HEK293 (cell line): ENCODE results near the gene RPL27.
A peak's percentile ranks its signal among the peaks of the same experiment; 100 is the strongest.

Experiments
- HOXA7 ChIP-seq: sonication (generic); formaldehyde crosslinking; IDR thresholded peaks from 2 replicates; pipeline ENCODE4 v1.8.1; 2022; ENCODE audit warnings: missing genetic modification reagents, borderline replicate concordance
- HOXC10 ChIP-seq: sonication (generic); formaldehyde crosslinking; IDR thresholded peaks from 2 replicates; pipeline ENCODE4 v1.8.1; 2023; ENCODE audit warnings: mild to moderate bottlenecking, missing genetic modification reagents
- IKZF3 ChIP-seq: fragments of 450-650 bp; IDR thresholded peaks from 2 replicates; pipeline ENCODE4 v1.5.0; 2018; ENCODE audit warnings: missing biosample characterization, mild to moderate bottlenecking, missing genetic modification characterization, moderate library complexity
- KLF9 ChIP-seq: fragments of 450-650 bp; formaldehyde crosslinking; IDR thresholded peaks from 2 replicates; pipeline ENCODE4 v1.5.1; 2016; ENCODE audit warnings: missing biosample characterization, missing genetic modification characterization, low read depth
- OSR2 ChIP-seq: fragments of 450-650 bp; formaldehyde crosslinking; IDR thresholded peaks from 2 replicates; pipeline ENCODE4 v1.5.1; 2016; ENCODE audit warnings: missing biosample characterization, missing genetic modification characterization
- SP3 ChIP-seq: fragments of 450-650 bp; formaldehyde crosslinking; IDR thresholded peaks from 2 replicates; pipeline ENCODE4 v1.5.1; 2016; ENCODE audit warnings: missing biosample characterization, missing genetic modification characterization
- ZBTB1 ChIP-seq: fragments of 450-650 bp; formaldehyde crosslinking; IDR thresholded peaks from 2 replicates; pipeline ENCODE4 v1.5.1; 2016; ENCODE audit warnings: missing biosample characterization, missing genetic modification characterization
- ZEB2 ChIP-seq: fragments of 450-650 bp; formaldehyde crosslinking; IDR thresholded peaks from 2 replicates; pipeline ENCODE4 v1.5.1; 2016; ENCODE audit warnings: missing biosample characterization, missing genetic modification characterization
- ZFHX2 ChIP-seq: fragments of 450-650 bp; formaldehyde crosslinking; conservative IDR thresholded peaks from 2 replicates; pipeline ENCODE4 v1.5.1; 2016; ENCODE audit warnings: missing biosample characterization, missing genetic modification characterization
- ZFP41 ChIP-seq: fragments of 450-650 bp; formaldehyde crosslinking; IDR thresholded peaks from 2 replicates; pipeline ENCODE4 v1.5.1; 2016; ENCODE audit warnings: missing biosample characterization, missing genetic modification characterization, borderline replicate concordance
- ZFP69B ChIP-seq: fragments of 450-650 bp; formaldehyde crosslinking; IDR thresholded peaks from 2 replicates; pipeline ENCODE4 v1.5.1; 2016; ENCODE audit warnings: missing biosample characterization, missing genetic modification characterization
- ZNF132 ChIP-seq: fragments of 450-650 bp; formaldehyde crosslinking; IDR thresholded peaks from 2 replicates; pipeline ENCODE4 v1.5.1; 2017; ENCODE audit warnings: missing biosample characterization, missing genetic modification characterization, borderline replicate concordance
- ZNF138 ChIP-seq: fragments of 450-650 bp; formaldehyde crosslinking; IDR thresholded peaks from 2 replicates; pipeline ENCODE4 v1.5.1; 2016; ENCODE audit warnings: missing biosample characterization, missing genetic modification characterization, borderline replicate concordance
- ZNF174 ChIP-seq: fragments of 450-650 bp; formaldehyde crosslinking; IDR thresholded peaks from 2 replicates; pipeline ENCODE4 v1.5.0; 2017; ENCODE audit warnings: missing biosample characterization, mild to moderate bottlenecking, missing genetic modification characterization
- ZNF211 ChIP-seq: fragments of 450-650 bp; formaldehyde crosslinking; IDR thresholded peaks from 2 replicates; pipeline ENCODE4 v1.5.1; 2016; ENCODE audit warnings: low read depth, missing biosample characterization, missing genetic modification characterization
- ZNF311 ChIP-seq: fragments of 450-650 bp; formaldehyde crosslinking; IDR thresholded peaks from 2 replicates; pipeline ENCODE4 v1.5.1; 2017; ENCODE audit warnings: missing biosample characterization, missing genetic modification characterization, borderline replicate concordance
- ZNF350 ChIP-seq: fragments of 450-650 bp; formaldehyde crosslinking; IDR thresholded peaks from 2 replicates; pipeline ENCODE4 v1.5.0; 2017; ENCODE audit warnings: missing biosample characterization, mild to moderate bottlenecking, missing genetic modification characterization
- ZNF366 ChIP-seq: fragments of 450-650 bp; formaldehyde crosslinking; conservative IDR thresholded peaks from 2 replicates; pipeline ENCODE4 v1.5.1; 2016; ENCODE audit warnings: missing biosample characterization, missing genetic modification characterization
- ZNF48 ChIP-seq: fragments of 450-650 bp; formaldehyde crosslinking; IDR thresholded peaks from 2 replicates; pipeline ENCODE4 v1.5.1; 2016; ENCODE audit warnings: missing biosample characterization, missing genetic modification characterization
- ZNF558 ChIP-seq: fragments of 450-650 bp; formaldehyde crosslinking; IDR thresholded peaks from 2 replicates; pipeline ENCODE4 v1.5.1; 2016; ENCODE audit warnings: missing biosample characterization, missing genetic modification characterization
- ZNF596 ChIP-seq: fragments of 450-650 bp; IDR thresholded peaks from 2 replicates; pipeline ENCODE4 v1.5.0; 2018; ENCODE audit warnings: missing biosample characterization, mild to moderate bottlenecking, missing genetic modification characterization, moderate library complexity
- ZNF600 ChIP-seq: fragments of 450-650 bp; formaldehyde crosslinking; IDR thresholded peaks from 2 replicates; pipeline ENCODE4 v1.5.1; 2016; ENCODE audit warnings: missing biosample characterization, missing genetic modification characterization
- ZNF610 ChIP-seq: fragments of 450-650 bp; formaldehyde crosslinking; IDR thresholded peaks from 2 replicates; pipeline ENCODE4 v1.5.1; 2016; ENCODE audit warnings: missing biosample characterization, missing genetic modification characterization, borderline replicate concordance
- ZNF747 ChIP-seq: fragments of 450-650 bp; formaldehyde crosslinking; IDR thresholded peaks from 2 replicates; pipeline ENCODE4 v1.5.1; 2016; ENCODE audit warnings: missing biosample characterization, missing genetic modification characterization
- ZNF776 ChIP-seq: fragments of 450-650 bp; formaldehyde crosslinking; IDR thresholded peaks from 2 replicates; pipeline ENCODE4 v1.5.0; 2017; ENCODE audit warnings: missing biosample characterization, missing genetic modification characterization, borderline replicate concordance
- ZNF837 ChIP-seq: fragments of 450-650 bp; formaldehyde crosslinking; IDR thresholded peaks from 2 replicates; pipeline ENCODE4 v1.5.1; 2016; ENCODE audit warnings: missing biosample characterization, missing genetic modification characterization
- ZNF843 ChIP-seq: fragments of 450-650 bp; formaldehyde crosslinking; IDR thresholded peaks from 2 replicates; pipeline ENCODE4 v1.5.1; 2016; ENCODE audit warnings: missing biosample characterization, missing genetic modification characterization
- ZSCAN30 ChIP-seq: fragments of 450-650 bp; IDR thresholded peaks from 2 replicates; pipeline ENCODE4 v1.5.1; 2018; ENCODE audit warnings: missing biosample characterization, mild to moderate bottlenecking, missing genetic modification characterization, moderate library complexity
- TF ChIP-seq, protein P1 (sequence below): fragments of 450-650 bp; formaldehyde crosslinking; IDR thresholded peaks from 2 replicates; pipeline ENCODE4 v1.5.1; 2016; ENCODE audit warnings: missing biosample characterization, missing genetic modification characterization
- TF ChIP-seq, protein P2 (sequence below): fragments of 450-650 bp; formaldehyde crosslinking; IDR thresholded peaks from 2 replicates; pipeline ENCODE4; 2016; ENCODE audit warnings: missing biosample characterization, missing genetic modification characterization
- TF ChIP-seq, protein P3 (sequence below): fragments of 450-650 bp; formaldehyde crosslinking; IDR thresholded peaks from 2 replicates; pipeline ENCODE4 v1.5.1; 2017; ENCODE audit warnings: missing biosample characterization, missing genetic modification characterization
- TF ChIP-seq, protein P4 (sequence below): fragments of 450-650 bp; formaldehyde crosslinking; IDR thresholded peaks from 2 replicates; pipeline ENCODE4 v1.5.1; 2016; ENCODE audit warnings: missing biosample characterization, missing genetic modification characterization
- TF ChIP-seq, protein P5 (sequence below): fragments of 450-650 bp; formaldehyde crosslinking; IDR thresholded peaks from 2 replicates; pipeline ENCODE4 v1.5.1; 2017; ENCODE audit warnings: missing biosample characterization, missing genetic modification characterization

Gene RPL27

DNA sequence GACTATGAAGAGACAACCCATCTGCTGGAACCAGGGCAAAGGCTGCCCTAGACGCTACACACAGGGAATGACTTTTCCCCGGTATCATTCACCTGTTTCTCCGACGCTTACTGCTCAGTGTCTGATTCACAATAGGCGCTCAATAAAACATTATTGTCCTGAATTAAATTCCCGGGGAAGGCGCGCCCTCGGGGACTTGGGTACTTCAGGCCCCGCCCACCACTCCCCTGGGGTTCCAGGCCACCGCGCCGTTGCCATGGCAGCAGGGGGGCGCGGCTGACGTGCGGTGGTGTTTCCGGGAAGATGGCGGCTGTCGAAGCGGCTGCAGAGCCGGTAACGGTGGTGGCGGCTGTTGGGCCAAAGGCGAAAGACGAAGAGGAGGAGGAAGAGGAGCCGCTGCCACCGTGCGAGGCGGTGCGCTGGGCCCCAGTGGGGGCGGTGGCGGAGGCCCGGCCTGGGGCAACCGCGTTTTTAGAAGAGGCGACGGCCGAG, 17.9 kb upstream of the RPL27 start, which contains the start of gene RUNDC1 (continued):
- TF ChIP-seq, protein P1, sequence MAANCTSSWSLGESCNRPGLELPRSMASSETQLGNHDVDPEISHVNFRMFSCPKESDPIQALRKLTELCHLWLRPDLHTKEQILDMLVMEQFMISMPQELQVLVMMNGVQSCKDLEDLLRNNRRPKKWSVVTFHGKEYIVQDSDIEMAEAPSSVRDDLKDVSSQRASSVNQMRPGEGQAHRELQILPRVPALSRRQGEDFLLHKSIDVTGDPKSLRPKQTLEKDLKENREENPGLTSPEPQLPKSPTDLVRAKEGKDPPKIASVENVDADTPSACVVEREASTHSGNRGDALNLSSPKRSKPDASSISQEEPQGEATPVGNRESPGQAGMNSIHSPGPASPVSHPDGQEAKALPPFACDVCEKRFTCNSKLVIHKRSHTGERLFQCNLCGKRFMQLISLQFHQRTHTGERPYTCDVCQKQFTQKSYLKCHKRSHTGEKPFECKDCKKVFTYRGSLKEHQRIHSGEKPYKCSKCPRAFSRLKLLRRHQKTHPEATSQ (tag by site-specific recombination): no peak
- TF ChIP-seq ZNF837 (tag by site-specific recombination) (no peak), ZNF350 (tag by site-specific recombination) (no peak), ZNF311 (no peak), ZNF138 (tag by site-specific recombination) (no peak), ZNF843 (0 out of 2 replicates have a peak, but pooled peaks have one; percentile 14), ZNF600 (tag by site-specific recombination) (no peak), ZBTB1 (tag by site-specific recombination) (no peak), ZNF610 (tag by site-specific recombination) (no peak), ZFP41 (no peak), ZNF747 (tag by site-specific recombination) (no peak), ZFHX2 (tag by site-specific recombination) (0 out of 2 replicates have a peak, but pooled peaks have one; percentile 24), HOXC10 (CRISPR knock-in tag) (no peak), ZNF211 (no peak), ZNF596 (tag by site-specific recombination) (no peak), HOXA7 (no peak), ZNF366 (no peak), ZNF558 (tag by site-specific recombination) (no peak), ZNF174 (tag by site-specific recombination) (no peak), ZEB2 (tag by site-specific recombination) (peak; percentile 22; the same call in 1 of the 2 replicates), ZSCAN30 (no peak), OSR2 (tag by site-specific recombination) (no peak), IKZF3 (tag by site-specific recombination) (no peak), ZNF776 (tag by site-specific recombination) (no peak), ZNF132 (tag by site-specific recombination) (no peak), ZNF48 (tag by site-specific recombination) (no peak), ZFP69B (no peak), SP3 (peak; percentile 70), KLF9 (tag by site-specific recombination) (peak; percentile 97)
- TF ChIP-seq, protein P2, sequence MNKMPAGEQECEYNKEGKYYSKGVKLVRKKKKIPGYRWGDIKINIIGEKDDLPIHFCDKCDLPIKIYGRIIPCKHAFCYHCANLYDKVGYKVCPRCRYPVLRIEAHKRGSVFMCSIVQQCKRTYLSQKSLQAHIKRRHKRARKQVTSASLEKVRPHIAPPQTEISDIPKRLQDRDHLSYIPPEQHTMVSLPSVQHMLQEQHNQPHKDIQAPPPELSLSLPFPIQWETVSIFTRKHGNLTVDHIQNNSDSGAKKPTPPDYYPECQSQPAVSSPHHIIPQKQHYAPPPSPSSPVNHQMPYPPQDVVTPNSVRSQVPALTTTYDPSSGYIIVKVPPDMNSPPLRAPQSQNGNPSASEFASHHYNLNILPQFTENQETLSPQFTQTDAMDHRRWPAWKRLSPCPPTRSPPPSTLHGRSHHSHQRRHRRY (tag by site-specific recombination): no peak
- TF ChIP-seq, protein P3, sequence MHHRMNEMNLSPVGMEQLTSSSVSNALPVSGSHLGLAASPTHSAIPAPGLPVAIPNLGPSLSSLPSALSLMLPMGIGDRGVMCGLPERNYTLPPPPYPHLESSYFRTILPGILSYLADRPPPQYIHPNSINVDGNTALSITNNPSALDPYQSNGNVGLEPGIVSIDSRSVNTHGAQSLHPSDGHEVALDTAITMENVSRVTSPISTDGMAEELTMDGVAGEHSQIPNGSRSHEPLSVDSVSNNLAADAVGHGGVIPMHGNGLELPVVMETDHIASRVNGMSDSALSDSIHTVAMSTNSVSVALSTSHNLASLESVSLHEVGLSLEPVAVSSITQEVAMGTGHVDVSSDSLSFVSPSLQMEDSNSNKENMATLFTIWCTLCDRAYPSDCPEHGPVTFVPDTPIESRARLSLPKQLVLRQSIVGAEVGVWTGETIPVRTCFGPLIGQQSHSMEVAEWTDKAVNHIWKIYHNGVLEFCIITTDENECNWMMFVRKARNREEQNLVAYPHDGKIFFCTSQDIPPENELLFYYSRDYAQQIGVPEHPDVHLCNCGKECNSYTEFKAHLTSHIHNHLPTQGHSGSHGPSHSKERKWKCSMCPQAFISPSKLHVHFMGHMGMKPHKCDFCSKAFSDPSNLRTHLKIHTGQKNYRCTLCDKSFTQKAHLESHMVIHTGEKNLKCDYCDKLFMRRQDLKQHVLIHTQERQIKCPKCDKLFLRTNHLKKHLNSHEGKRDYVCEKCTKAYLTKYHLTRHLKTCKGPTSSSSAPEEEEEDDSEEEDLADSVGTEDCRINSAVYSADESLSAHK: no peak; the same call in 1 of the 2 replicates
- TF ChIP-seq, protein P4, sequence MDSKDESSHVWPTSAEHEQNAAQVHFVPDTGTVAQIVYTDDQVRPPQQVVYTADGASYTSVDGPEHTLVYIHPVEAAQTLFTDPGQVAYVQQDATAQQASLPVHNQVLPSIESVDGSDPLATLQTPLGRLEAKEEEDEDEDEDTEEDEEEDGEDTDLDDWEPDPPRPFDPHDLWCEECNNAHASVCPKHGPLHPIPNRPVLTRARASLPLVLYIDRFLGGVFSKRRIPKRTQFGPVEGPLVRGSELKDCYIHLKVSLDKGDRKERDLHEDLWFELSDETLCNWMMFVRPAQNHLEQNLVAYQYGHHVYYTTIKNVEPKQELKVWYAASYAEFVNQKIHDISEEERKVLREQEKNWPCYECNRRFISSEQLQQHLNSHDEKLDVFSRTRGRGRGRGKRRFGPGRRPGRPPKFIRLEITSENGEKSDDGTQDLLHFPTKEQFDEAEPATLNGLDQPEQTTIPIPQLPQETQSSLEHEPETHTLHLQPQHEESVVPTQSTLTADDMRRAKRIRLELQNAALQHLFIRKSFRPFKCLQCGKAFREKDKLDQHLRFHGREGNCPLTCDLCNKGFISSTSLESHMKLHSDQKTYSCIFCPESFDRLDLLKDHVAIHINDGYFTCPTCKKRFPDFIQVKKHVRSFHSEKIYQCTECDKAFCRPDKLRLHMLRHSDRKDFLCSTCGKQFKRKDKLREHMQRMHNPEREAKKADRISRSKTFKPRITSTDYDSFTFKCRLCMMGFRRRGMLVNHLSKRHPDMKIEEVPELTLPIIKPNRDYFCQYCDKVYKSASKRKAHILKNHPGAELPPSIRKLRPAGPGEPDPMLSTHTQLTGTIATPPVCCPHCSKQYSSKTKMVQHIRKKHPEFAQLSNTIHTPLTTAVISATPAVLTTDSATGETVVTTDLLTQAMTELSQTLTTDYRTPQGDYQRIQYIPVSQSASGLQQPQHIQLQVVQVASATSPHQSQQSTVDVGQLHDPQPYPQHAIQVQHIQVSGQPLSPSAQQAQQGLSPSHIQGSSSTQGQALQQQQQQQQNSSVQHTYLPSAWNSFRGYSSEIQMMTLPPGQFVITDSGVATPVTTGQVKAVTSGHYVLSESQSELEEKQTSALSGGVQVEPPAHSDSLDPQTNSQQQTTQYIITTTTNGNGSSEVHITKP (tag by site-specific recombination): peak; percentile 64; the same call in 1 of the 2 replicates
- TF ChIP-seq, protein P5, sequence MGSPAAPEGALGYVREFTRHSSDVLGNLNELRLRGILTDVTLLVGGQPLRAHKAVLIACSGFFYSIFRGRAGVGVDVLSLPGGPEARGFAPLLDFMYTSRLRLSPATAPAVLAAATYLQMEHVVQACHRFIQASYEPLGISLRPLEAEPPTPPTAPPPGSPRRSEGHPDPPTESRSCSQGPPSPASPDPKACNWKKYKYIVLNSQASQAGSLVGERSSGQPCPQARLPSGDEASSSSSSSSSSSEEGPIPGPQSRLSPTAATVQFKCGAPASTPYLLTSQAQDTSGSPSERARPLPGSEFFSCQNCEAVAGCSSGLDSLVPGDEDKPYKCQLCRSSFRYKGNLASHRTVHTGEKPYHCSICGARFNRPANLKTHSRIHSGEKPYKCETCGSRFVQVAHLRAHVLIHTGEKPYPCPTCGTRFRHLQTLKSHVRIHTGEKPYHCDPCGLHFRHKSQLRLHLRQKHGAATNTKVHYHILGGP (tag by site-specific recombination): no peak
